GM23248 (cell line): ENCODE data around the gene TTC9C. TPM values are rescaled to one million over a fixed set of nuclear protein-coding genes. Genes with fewer than 3 reads are reported as not detected.

Source experiments
- DNase-seq: peaks from one replicate; pipeline ENCODE4 v3.0.0-alpha.2; 2015
- H2AFZ ChIP-seq: fragments of 200-600 bp; sonication (generic); 2 replicates; pipeline ENCODE4 v1.6.1; 2016; ENCODE audit warnings: antibody characterized with exemption
- H3F3A ChIP-seq: fragments of 200-600 bp; sonication (generic); 2 replicates; pipeline ENCODE4 v1.6.1; 2016; ENCODE audit warnings: mild to moderate bottlenecking, antibody characterized with exemption, mixed run types; ENCODE audit not compliant: insufficient read depth
- H3K27ac ChIP-seq: fragments of 200-600 bp; sonication (generic); 2 replicates; pipeline ENCODE4 v1.5.1; 2016; ENCODE audit warnings: mild to moderate bottlenecking
- H3K27me3 ChIP-seq: fragments of 200-600 bp; sonication (generic); replicated peaks from 2 replicates; pipeline ENCODE4 v1.6.1; 2016; ENCODE audit warnings: mild to moderate bottlenecking; ENCODE audit not compliant: insufficient read depth
- H3K36me3 ChIP-seq: fragments of 200-600 bp; sonication (generic); 2 replicates; pipeline ENCODE4 v1.6.1; 2016; ENCODE audit warnings: low read depth, mild to moderate bottlenecking
- H3K4me1 ChIP-seq: fragments of 200-600 bp; sonication (generic); 2 replicates; pipeline ENCODE4 v1.6.1; 2016; ENCODE audit warnings: mild to moderate bottlenecking; ENCODE audit not compliant: insufficient read depth
- H3K4me2 ChIP-seq: fragments of 200-600 bp; sonication (generic); one replicate; pipeline ENCODE4 v1.6.1; 2016; ENCODE audit warnings: mild to moderate bottlenecking; ENCODE audit not compliant: unreplicated experiment
- H3K4me3 ChIP-seq: fragments of 200-600 bp; sonication (generic); 2 replicates; pipeline ENCODE4 v1.5.1; 2016; ENCODE audit warnings: mild to moderate bottlenecking
- H3K79me2 ChIP-seq: fragments of 200-600 bp; sonication (generic); 2 replicates; pipeline ENCODE4 v1.6.1; 2016; ENCODE audit warnings: mild to moderate bottlenecking; ENCODE audit not compliant: insufficient read depth
- H3K9ac ChIP-seq: fragments of 200-600 bp; sonication (generic); 2 replicates; pipeline ENCODE4 v1.6.1; 2016; ENCODE audit warnings: mild to moderate bottlenecking
- H3K9me2 ChIP-seq: fragments of 200-600 bp; sonication (generic); 2 replicates; pipeline ENCODE4 v1.6.1; 2016; ENCODE audit warnings: mixed run types, mild to moderate bottlenecking, moderate library complexity; ENCODE audit not compliant: insufficient read depth
- H3K9me3 ChIP-seq: fragments of 200-600 bp; sonication (generic); one replicate; pipeline ENCODE4 v1.6.1; 2017; ENCODE audit warnings: low read depth
- H4K20me1 ChIP-seq: fragments of 200-600 bp; sonication (generic); 2 replicates; pipeline ENCODE4 v1.6.0; 2016; ENCODE audit not compliant: insufficient read depth
- EZH2 ChIP-seq: fragments of 200-600 bp; sonication (generic); IDR thresholded peaks from 2 replicates; pipeline ENCODE4 v1.6.1; 2018; ENCODE audit warnings: antibody characterized with exemption, mild to moderate bottlenecking; ENCODE audit not compliant: insufficient read depth, poor library complexity, severe bottlenecking
- EZH2phosphoT487 ChIP-seq: fragments of 200-600 bp; sonication (generic); IDR thresholded peaks from 2 replicates; pipeline ENCODE4 v1.6.1; 2018; ENCODE audit warnings: antibody characterized with exemption, moderate library complexity, mild to moderate bottlenecking, low read depth; ENCODE audit not compliant: insufficient read depth
- WGBS, 2 experiments: methylation state at CpG; one replicate each; pipeline ENCODE4 v1.1.6; 2015 to 2017; ENCODE audit warnings: low lambda C conversion rate in 2 of 2, low coverage in 1 of 2; ENCODE audit errors: missing lambda C conversion rate in 2 of 2; 5-methylcytosine and 5-hydroxymethylcytosine counted together
- in situ Hi-C: fragments of 300-500 bp; cut with MboI; formaldehyde crosslinking; loops from 2 replicates; pipeline ENCODE4 v1.15.0; 2020
- polyA plus RNA-seq: library from polyadenylated mRNA; unstranded; fragments of >200 nt; fragmentation: Nextera tagmentation; extraction: Ambion mirVana; gene quantifications from 2 replicates; pipeline ENCODE4 v1.2.1, GENCODE V29; 2016
- total RNA-seq: library from RNA; depleted of rRNA; stranded (reverse); fragments of >200 nt; shearing (Covaris generic); gene quantifications from 2 replicates; pipeline ENCODE4 v1.2.3, GENCODE V29; 2014

The TTC9C gene
- total and polyA plus RNA-seq, 2 experiments from 2014 or later = 28.9 to 40.1 TPM

GRCh38 chr11:62705880-62706849, 22.1 kb upstream of the TTC9C start:
- WGBS, 2 experiments = 10 to 11% methylated on average over 57 to 58 of the region's 73 CpGs
- peaks cover 12% of the 10 kb centered on the region; the same call in 1 of the 2 replicates for H3K36me3 ChIP-seq
- peak overlapping the region; percentile 95 for H3K4me2 ChIP-seq
- peak overlapping the region; percentile 89 for H3K9ac ChIP-seq
- H2AFZ ChIP-seq = peak overlapping the region; percentile 77
- H3K4me3 ChIP-seq = peak overlapping the region; percentile 74
- H3K9me3 ChIP-seq = no peaks in the 10 kb centered on the region
- peak overlapping the region; percentile 87 for H3K27ac ChIP-seq
- H3K4me1 ChIP-seq = peaks cover 21% of the 10 kb centered on the region
- DNase-seq = peak; percentile 99
- H3F3A ChIP-seq = peaks cover 28% of the 10 kb centered on the region
- no peaks in the 10 kb centered on the region for H4K20me1 ChIP-seq
- H3K79me2 ChIP-seq = peaks cover 28% of the 10 kb centered on the region; the same call in 1 of the 2 replicates
- H3K9me2 ChIP-seq = no peaks in the 10 kb centered on the region
- no peaks in the 10 kb centered on the region for H3K27me3 ChIP-seq
- no peak for TF ChIP-seq EZH2phosphoT487
- in situ Hi-C loops = no loop called here

DNA sequence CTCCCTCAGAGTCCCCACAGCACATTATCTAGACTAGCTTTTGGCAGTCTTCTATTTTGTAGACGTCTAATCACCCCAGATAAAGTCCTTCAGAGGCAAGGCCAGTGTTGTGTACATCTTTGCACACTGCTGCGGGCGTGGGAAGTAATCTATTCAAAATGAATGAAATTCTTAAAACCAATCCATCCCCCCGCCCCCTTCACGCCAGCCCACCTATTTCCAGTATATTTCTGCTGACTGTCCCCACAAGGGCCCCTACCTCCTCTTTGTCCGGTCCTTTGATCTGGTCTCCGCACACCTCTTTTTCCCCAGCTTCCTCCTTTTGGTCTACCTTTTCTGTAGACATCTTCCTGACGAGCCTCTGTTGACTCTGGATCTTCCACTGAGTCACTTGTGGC, 21.4 kb upstream of the TTC9C start:
- Histone ChIP-seq H3K4me3 (peak overlapping the region; percentile 74; the same call in 1 of the 2 replicates), H3K4me2 (no peak overlapping the region), H3K79me2 (peaks cover 28% of the 10 kb centered on the region; the same call in 1 of the 2 replicates), H3K9me2 (no peaks in the 10 kb centered on the region), H2AFZ (peak overlapping the region; percentile 77; the same call in 1 of the 2 replicates), H3K27me3 (no peaks in the 10 kb centered on the region), H3K9ac (peak overlapping the region; percentile 45), H3K36me3 (peaks cover 12% of the 10 kb centered on the region; the same call in 1 of the 2 replicates), H3F3A (peaks cover 34% of the 10 kb centered on the region), H3K9me3 (no peaks in the 10 kb centered on the region), H3K27ac (peak overlapping the region; percentile 44), H4K20me1 (no peaks in the 10 kb centered on the region), H3K4me1 (peaks cover 21% of the 10 kb centered on the region)
- 87 to 89% methylated on average over 8 of the region's 8 CpGs for WGBS, 2 experiments
- no peak for DNase-seq
- no peak for TF ChIP-seq EZH2phosphoT487
- no peak for TF ChIP-seq EZH2
- in situ Hi-C loops = no loop called here

DNA sequence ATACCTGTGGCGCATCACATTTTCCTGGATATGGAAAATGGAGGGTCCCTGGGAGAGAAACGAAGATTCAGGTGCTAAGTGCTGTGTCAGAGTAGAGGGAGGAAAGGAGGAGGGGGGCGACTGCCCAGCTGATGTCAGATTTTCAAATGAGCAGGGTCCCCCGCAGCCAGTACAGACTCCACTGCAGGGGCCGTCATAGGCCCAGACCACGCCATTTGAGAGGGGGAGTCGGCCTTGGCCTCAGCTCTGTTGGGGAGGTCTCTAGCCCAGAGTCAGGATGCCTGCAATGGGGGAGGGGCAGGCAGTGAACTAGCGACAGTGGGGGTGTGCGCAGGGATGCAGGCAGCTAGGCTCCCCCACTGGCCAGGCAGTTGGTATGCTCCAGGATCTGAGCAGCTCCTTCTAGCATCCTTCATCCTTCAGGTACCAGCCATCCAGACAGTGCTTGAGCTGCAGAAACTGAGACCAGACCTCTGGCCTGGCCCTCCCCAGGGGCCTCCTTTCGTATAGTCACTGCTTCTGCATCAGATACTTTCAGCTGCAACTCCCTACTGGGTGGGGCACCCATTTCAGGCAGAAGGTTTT, 20.9 kb upstream of the TTC9C start, which contains the start of the genes BSCL2 and GNG3:
BSCL2 (minus strand) TSS at position 148 of the 585 bp plus-strand sequence. CDS start 229 bp downstream, outside the sequence.
GNG3 (plus strand) TSS at position 400 of the 585 bp plus-strand sequence. CDS start 620 bp downstream, outside the sequence.
- 83 to 84% methylated on average over 8 to 10 of the region's 10 CpGs for WGBS, 2 experiments
- peaks cover 28% of the 10 kb centered on the region; the same call in 1 of the 2 replicates for H3K79me2 ChIP-seq
- H4K20me1 ChIP-seq = no peaks in the 10 kb centered on the region
- in situ Hi-C loops = no loop called here
- H3K36me3 ChIP-seq = peaks cover 15% of the 10 kb centered on the region; the same call in 1 of the 2 replicates
- H3K27me3 ChIP-seq = no peaks in the 10 kb centered on the region
- no peak for DNase-seq
- H3K4me3 ChIP-seq = peak within 1 kb of the TSS; percentile 74
- peak within 1 kb of the TSS; percentile 90 for H3K9ac ChIP-seq
- TF ChIP-seq EZH2phosphoT487 = no peak
- TF ChIP-seq EZH2 = no peak
- H3K4me1 ChIP-seq = peaks cover 21% of the 10 kb centered on the region
- no peaks in the 10 kb centered on the region for H3K9me2 ChIP-seq
- H2AFZ ChIP-seq = peak within 1 kb of the TSS; percentile 77; the same call in 1 of the 2 replicates
- H3F3A ChIP-seq = peaks cover 37% of the 10 kb centered on the region
- H3K9me3 ChIP-seq = no peaks in the 10 kb centered on the region
- H3K4me2 ChIP-seq = peak within 1 kb of the TSS; percentile 96
- H3K27ac ChIP-seq = peak within 1 kb of the TSS; percentile 44

DNA sequence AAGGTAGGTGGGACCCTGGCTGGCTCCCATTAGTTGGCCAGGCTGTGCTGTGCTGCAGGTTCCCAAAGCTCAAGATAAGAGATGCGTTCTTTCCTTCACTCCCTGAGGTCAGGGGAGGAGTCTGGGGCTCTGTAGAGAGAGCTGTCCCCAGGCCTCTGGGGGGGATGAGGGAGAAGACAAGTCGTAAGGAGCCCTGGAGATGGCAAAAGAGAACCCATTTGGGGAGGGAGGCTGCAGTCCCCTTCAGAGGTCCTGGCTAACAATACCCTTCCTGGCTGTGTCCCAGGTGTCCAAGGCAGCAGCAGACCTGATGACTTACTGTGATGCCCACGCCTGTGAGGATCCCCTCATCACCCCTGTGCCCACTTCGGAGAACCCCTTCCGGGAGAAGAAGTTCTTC, 19.9 kb upstream of the TTC9C start:
- peak overlapping the region; percentile 96 for H3K4me2 ChIP-seq

More for the DNA sequence above, 19.9 kb upstream of the TTC9C start:
- Histone ChIP-seq H4K20me1 (no peaks in the 10 kb centered on the region), H3K36me3 (peaks cover 23% of the 10 kb centered on the region; the same call in 1 of the 2 replicates), H3F3A (peaks cover 47% of the 10 kb centered on the region), H2AFZ (no peak overlapping the region), H3K4me3 (peak overlapping the region; percentile 85), H3K4me1 (peaks cover 21% of the 10 kb centered on the region), H3K27ac (no peak overlapping the region), H3K9me2 (no peaks in the 10 kb centered on the region), H3K27me3 (no peaks in the 10 kb centered on the region), H3K79me2 (peaks cover 26% of the 10 kb centered on the region), H3K9ac (peak overlapping the region; percentile 90), H3K9me3 (no peaks in the 10 kb centered on the region)
- 70 to 73% methylated on average over 5 of the region's 5 CpGs for WGBS, 2 experiments
- in situ Hi-C loops = no loop called here
- DNase-seq = no peak
- TF ChIP-seq EZH2phosphoT487 = no peak
- TF ChIP-seq EZH2 = no peak
